ENCODE data around the gene ATP7B. TPM values are rescaled to one million over a fixed set of nuclear protein-coding genes. Genes with fewer than 3 reads are reported as not detected.

The ATP7B gene
- total RNA-seq, 1 donor from 2014 or later = 3.9 TPM

DNA sequence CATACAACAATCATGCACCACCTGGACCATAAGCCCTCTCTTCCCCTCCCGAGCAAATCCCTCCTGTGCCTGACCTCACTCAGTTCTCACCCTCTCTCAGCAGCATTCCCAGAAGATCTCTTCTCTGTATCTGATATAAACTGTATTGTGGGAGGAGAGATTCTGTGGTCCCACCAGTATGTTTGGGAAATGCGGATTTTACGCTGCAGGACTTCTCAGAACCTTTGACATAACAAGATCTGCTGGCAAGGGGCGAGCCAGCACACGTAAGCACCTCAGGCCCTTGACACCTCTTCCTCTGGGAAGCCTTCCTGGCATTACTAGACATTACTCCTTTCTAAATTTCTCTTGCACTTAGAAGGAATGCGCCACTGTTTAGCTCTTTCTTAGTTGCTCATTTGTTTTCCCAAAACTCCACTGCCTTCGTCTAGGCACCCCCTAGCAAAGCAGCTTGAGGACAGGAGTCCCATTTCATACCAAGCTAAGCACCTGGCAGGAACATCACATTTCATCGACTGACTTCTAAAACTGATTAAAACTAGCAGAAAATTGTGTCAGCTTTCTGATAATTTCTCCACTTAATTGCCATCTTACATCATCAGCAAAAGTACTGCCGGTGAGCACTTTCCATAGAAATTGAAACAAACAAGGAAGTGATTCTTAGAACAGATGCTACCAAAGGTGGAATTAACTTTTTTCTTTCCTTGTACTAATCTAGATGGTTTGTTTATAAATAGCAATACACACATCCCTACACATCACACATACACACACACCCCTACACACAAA is 86.3 kb downstream of the ATP7B start:
- H3K36me3 ChIP-seq (ENCODE audit: control insufficient read depth, insufficient read depth, low read length) = no peaks in the 10 kb centered on the region
- peaks cover 6% of the 10 kb centered on the region for H3K27me3 ChIP-seq (ENCODE audit: control insufficient read depth, insufficient read depth, low read length)
- DNase-seq (ENCODE audit: low read depth) (no peak), FAIRE-seq (no peak)
- TF ChIP-seq, protein P1, sequence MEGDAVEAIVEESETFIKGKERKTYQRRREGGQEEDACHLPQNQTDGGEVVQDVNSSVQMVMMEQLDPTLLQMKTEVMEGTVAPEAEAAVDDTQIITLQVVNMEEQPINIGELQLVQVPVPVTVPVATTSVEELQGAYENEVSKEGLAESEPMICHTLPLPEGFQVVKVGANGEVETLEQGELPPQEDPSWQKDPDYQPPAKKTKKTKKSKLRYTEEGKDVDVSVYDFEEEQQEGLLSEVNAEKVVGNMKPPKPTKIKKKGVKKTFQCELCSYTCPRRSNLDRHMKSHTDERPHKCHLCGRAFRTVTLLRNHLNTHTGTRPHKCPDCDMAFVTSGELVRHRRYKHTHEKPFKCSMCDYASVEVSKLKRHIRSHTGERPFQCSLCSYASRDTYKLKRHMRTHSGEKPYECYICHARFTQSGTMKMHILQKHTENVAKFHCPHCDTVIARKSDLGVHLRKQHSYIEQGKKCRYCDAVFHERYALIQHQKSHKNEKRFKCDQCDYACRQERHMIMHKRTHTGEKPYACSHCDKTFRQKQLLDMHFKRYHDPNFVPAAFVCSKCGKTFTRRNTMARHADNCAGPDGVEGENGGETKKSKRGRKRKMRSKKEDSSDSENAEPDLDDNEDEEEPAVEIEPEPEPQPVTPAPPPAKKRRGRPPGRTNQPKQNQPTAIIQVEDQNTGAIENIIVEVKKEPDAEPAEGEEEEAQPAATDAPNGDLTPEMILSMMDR (IDR thresholded peaks at IDR 0.05; ENCODE audit: insufficient read depth, low read length, severe bottlenecking) = no peak
- H3K4me3 ChIP-seq (ENCODE audit: low read depth, low read length) = no peak overlapping the region

DNA sequence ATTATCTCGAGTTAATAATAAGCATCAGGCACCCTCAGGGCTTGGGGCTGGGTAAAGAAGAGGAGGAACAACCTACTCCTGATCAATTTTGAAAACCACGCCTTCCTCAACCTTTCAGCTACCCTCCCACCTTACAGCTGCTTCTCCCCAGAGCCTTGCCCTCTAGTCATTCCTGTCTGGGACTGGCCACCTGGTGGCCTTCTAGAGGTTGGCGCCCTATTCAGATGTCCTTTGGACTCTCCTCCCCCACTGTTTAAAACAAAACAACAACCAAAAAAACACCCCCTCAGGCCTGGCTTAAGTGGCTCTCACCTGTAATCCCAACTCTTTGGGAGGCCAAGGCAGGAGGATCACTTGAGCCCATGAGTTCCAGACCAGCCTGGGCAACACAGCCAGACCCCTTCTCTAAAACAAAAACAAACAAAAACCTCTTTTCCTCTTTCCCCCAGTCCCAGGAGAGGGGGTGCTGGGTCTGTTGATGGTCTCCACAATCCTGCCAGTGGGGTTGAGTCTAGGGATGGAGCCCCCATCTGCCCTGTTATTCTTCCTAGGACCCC is 87.2 kb downstream of the ATP7B start:
- H3K36me3 ChIP-seq (ENCODE audit: control insufficient read depth, insufficient read depth, low read length) = no peaks in the 10 kb centered on the region
- DNase-seq (ENCODE audit: low read depth) (no peak), FAIRE-seq (no peak)
- TF ChIP-seq, protein P1 (IDR thresholded peaks at IDR 0.05; ENCODE audit: insufficient read depth, low read length, severe bottlenecking) = peak; percentile 28
- peaks cover 6% of the 10 kb centered on the region for H3K27me3 ChIP-seq (ENCODE audit: control insufficient read depth, insufficient read depth, low read length)
- H3K4me3 ChIP-seq (ENCODE audit: low read depth, low read length) = no peak overlapping the region

- Histone ChIP-seq H3K27me3 (ENCODE audit: control insufficient read depth, insufficient read depth, low read length) (peaks cover 6% of the 10 kb centered on the region), H3K4me3 (ENCODE audit: low read depth, low read length) (no peak overlapping the region), H3K36me3 (ENCODE audit: control insufficient read depth, insufficient read depth, low read length) (no peaks in the 10 kb centered on the region)
- TF ChIP-seq, protein P1 (IDR thresholded peaks at IDR 0.05; ENCODE audit: insufficient read depth, low read length, severe bottlenecking) = no peak
- DNase-seq (ENCODE audit: low read depth) (no peak), FAIRE-seq (no peak)
These were observed 88.3 kb downstream of the ATP7B start for GRCh38 chr13:51922771-51923480.

DNA sequence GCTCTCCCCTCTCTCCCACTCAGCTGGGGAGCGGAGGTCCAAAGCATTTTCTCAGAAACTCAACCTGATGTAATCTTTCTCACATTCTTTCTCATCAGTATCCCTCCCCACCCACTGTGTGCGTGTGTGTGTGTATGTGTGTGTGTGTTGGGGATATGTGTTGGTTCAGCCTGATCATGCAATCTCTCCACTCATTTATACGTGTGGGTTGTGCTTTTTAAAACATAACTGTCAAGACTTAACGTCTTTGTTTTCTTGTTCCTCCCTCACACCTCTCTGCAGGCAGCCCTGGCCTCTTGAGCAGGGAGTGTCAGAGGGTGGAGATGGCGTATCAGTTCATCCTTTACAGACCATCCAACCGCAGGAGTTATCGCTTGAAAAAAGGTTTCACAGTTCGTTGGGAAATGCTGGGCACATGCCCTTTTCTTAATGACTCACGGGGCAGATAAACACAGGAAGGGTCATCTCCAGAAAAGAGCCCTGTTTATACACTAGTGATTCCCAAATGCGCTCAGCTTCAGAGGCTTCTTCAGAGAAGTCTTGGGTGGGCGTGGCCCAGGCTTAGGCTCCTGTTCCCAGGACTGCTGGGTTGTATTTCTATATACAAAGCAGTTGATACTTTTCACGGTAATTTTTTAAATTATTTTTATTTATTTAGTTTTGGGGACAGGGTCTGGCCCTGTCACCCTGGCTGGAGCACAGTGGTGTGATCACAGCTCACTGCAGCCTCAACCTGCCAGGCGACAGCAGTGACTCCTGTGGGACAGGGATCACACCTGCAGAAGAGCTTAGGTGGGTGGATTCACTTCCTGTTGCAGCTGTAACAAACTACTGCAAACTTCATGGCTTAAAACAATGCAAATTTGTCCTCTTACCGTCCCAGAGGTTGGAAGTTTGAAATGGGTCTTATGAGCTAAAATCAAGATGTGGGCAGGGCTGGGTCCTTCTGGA is 89.2 kb downstream of the ATP7B start:
- TF ChIP-seq, protein P1 (IDR thresholded peaks at IDR 0.05; ENCODE audit: insufficient read depth, low read length, severe bottlenecking) = no peak

DNA sequence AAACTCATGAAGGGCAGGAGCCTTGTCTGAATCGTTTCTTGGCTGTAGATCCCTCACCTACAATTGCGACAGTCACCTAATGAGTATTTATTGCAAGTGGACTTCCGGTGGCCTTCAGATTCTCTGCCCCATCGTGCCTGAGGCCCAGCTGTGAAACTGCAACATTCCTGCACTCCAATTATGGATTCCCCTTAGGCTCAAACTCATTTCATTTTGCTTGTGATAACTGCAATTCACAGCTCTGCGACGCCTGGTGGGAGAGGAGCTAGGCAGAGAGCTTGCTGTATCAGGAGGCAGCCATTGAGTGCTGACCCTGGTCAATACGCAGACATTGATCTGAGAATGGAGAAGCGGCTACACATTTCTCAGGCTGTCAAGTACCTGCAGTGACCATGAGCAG is 90.5 kb downstream of the ATP7B start:
- TF ChIP-seq, protein P1 (IDR thresholded peaks at IDR 0.05; ENCODE audit: insufficient read depth, low read length, severe bottlenecking) = no peak
- Histone ChIP-seq H3K36me3 (ENCODE audit: control insufficient read depth, insufficient read depth, low read length) (no peaks in the 10 kb centered on the region), H3K4me3 (ENCODE audit: low read depth, low read length) (no peak overlapping the region), H3K27me3 (ENCODE audit: control insufficient read depth, insufficient read depth, low read length) (peaks cover 6% of the 10 kb centered on the region)
- no peak for FAIRE-seq
- DNase-seq (ENCODE audit: low read depth) = no peak

More for the DNA sequence above, 89.2 kb downstream of the ATP7B start:
- no peak overlapping the region for H3K4me3 ChIP-seq (ENCODE audit: low read depth, low read length)
- DNase-seq (ENCODE audit: low read depth) (no peak), FAIRE-seq (peak; percentile 80)
- H3K27me3 ChIP-seq (ENCODE audit: control insufficient read depth, insufficient read depth, low read length) = peaks cover 6% of the 10 kb centered on the region
- H3K36me3 ChIP-seq (ENCODE audit: control insufficient read depth, insufficient read depth, low read length) = no peaks in the 10 kb centered on the region

All from bronchial epithelial cell (primary cell).